Ovary (tissue), 9 donors: Measurements from ENCODE around the gene PFDN1. TPM values are rescaled to one million over a fixed set of nuclear protein-coding genes. Genes with fewer than 3 reads are reported as not detected.

Experiments used
- DNase-seq, 5 donors: peaks; one replicate each; pipeline ENCODE4 v3.0.0-alpha.2; 2019 to 2020
- H3K27ac ChIP-seq, 2 donors: fragments of 200-600 bp; one replicate each; pipeline versions ENCODE4 v1.5.1 to v1.8.0; 2019 to 2022
- H3K27me3 ChIP-seq: fragments of 200-600 bp; one replicate; pipeline ENCODE4 v1.8.0; 2022
- H3K36me3 ChIP-seq: fragments of 200-600 bp; sonication (generic); one replicate; pipeline ENCODE4 v1.5.1; 2019
- H3K4me1 ChIP-seq: one replicate; pipeline ENCODE4 v1.8.1; 2013; ENCODE audit warnings: mild to moderate bottlenecking, moderate library complexity; ENCODE audit not compliant: insufficient read depth
- H3K4me3 ChIP-seq: fragments of 200-600 bp; sonication (generic); one replicate; pipeline ENCODE4 v1.5.1; 2017
- H3K9me3 ChIP-seq, 2 donors: fragments of 200-600 bp in 1 of 2; sonication (generic) in 1 of 2; one replicate each; pipeline versions ENCODE4 v1.5.1 to v1.8.1; 2013 to 2019; ENCODE audit warnings: mild to moderate bottlenecking in 1 of 2, moderate library complexity in 1 of 2
- CTCF ChIP-seq, 3 donors: fragments of 450-650 bp in 2 of 3; fragments of 200-600 bp in 1 of 3; IDR thresholded peaks; one replicate each; pipeline versions ENCODE4 v1.5.1 to v1.8.0; 2016 to 2022; ENCODE audit warnings: antibody characterized with exemption in 3 of 3, mild to moderate bottlenecking in 1 of 3
- EP300 ChIP-seq: sonication (generic); formaldehyde crosslinking; IDR thresholded peaks from one replicate; pipeline ENCODE4 v1.6.1; 2017; ENCODE audit warnings: antibody characterized with exemption
- POLR2A ChIP-seq: fragments of 450-650 bp; IDR thresholded peaks from one replicate; pipeline ENCODE4 v1.6.1; 2017; ENCODE audit warnings: antibody characterized with exemption, mild to moderate bottlenecking, moderate library complexity
- WGBS, 3 donors: extraction: QIAGEN DNeasy Blood & Tissue Kit in 1 of 3; methylation state at CpG; one replicate each; pipeline versions ENCODE4 v1.1.5 to v1.1.7; 2013 to 2017; 5-methylcytosine and 5-hydroxymethylcytosine counted together
- intact Hi-C, 4 donors: fragments of 100-400 bp; cut with DNase I; formaldehyde crosslinking; loops; one replicate each; pipeline versions ENCODE4 v1.11.0 to v1.15.1; 2022 to 2023
- polyA plus RNA-seq, 2 donors: library from polyadenylated mRNA; stranded (reverse); fragments of 200-250 nt in 1 of 2; fragments of 350-450 nt in 1 of 2; fragmentation: Illumina TruSeq in 1 of 2; extraction: RNeasy Lipid Tissue Mini Kit (QIAGEN cat#74804) in 1 of 2; gene quantifications; one replicate each; pipeline ENCODE4 v1.2.3, GENCODE V29; 2013 to 2014
- total RNA-seq, 7 donors: library from RNA; depleted of rRNA in 2 of 7; stranded (reverse); fragments of >200 nt in 2 of 7; fragmentation: NEBNext Ultra II Directional in 3 of 7; extraction: Animal tissue kit (Norgen Biotek cat#: 25700) in 3 of 7; gene quantifications; one replicate each; pipeline versions ENCODE4 v1.1.0 to v1.2.4, GENCODE V29; 2016 to 2023
- donor health status: DM: no; HTN: no; CAD: no; lungs with moderate emphysema.
- donor health status: DM: no; HTN: no; CAD: no.
- donor health status: Bipolar disorder and iron deficiency.
- donor health status: DM: yes; HTN: yes; CAD: no.
- donor health status: DM: no; HTN: no; CAD: no.
- donor health status: DM: yes; HTN: yes; CAD: no.

The PFDN1 gene
- total and polyA plus RNA-seq, 9 donors, result 27.4 to 113 (median 35.3) TPM

- no peak for DNase-seq
- H3K4me1 ChIP-seq, result peaks cover 14% of the 10 kb centered on the region
- no peak for TF ChIP-seq POLR2A
- TF ChIP-seq EP300, result no peak
- TF ChIP-seq CTCF (IDR thresholded peaks at IDR 0.05), result no peak
- no peaks in the 10 kb centered on the region for H3K27me3 ChIP-seq
- no peak overlapping the region for H3K27ac ChIP-seq
- H3K4me3 ChIP-seq, result no peak overlapping the region
- intact Hi-C loops, result no loop called here
- no peaks in the 10 kb centered on the region for H3K9me3 ChIP-seq
- no peaks in the 10 kb centered on the region for H3K36me3 ChIP-seq
- WGBS, 3 donors, result 92 to 94% (median 94%) methylated on average over 6 of the region's 6 CpGs
Observed at GRCh38 chr5:140238756-140239155, 64.1 kb downstream of the PFDN1 start.

- Histone ChIP-seq H3K4me1 (peaks cover 14% of the 10 kb centered on the region), H3K27ac (no peak overlapping the region), H3K36me3 (no peaks in the 10 kb centered on the region), H3K27me3 (no peaks in the 10 kb centered on the region), H3K9me3 (no peaks in the 10 kb centered on the region), H3K4me3 (no peak overlapping the region)
- no peak for TF ChIP-seq EP300
- TF ChIP-seq POLR2A, result no peak
- TF ChIP-seq CTCF (IDR thresholded peaks at IDR 0.05), result no peak
- WGBS, 3 donors, result 86 to 88% (median 88%) methylated on average over 6 of the region's 6 CpGs
- intact Hi-C loops, result no loop called here
- no peak for DNase-seq
Observed at GRCh38 chr5:140236891-140237598, 65.9 kb downstream of the PFDN1 start.

- H3K36me3 ChIP-seq, result no peaks in the 10 kb centered on the region
- no peak overlapping the region for H3K27ac ChIP-seq
- H3K9me3 ChIP-seq, result no peaks in the 10 kb centered on the region
- no peak for DNase-seq
- no peak overlapping the region for H3K4me3 ChIP-seq
- TF ChIP-seq EP300, result no peak
- no peak for TF ChIP-seq CTCF (IDR thresholded peaks at IDR 0.05)
- intact Hi-C loops, result no loop called here
- peaks cover 6% of the 10 kb centered on the region for H3K4me1 ChIP-seq
- H3K27me3 ChIP-seq, result no peaks in the 10 kb centered on the region
- 86 to 88% (median 87%) methylated on average over 11 of the region's 11 CpGs for WGBS, 3 donors
Observed at GRCh38 chr5:140235791-140236551, 66.9 kb downstream of the PFDN1 start.

- no peak overlapping the region for H3K4me3 ChIP-seq
- no peak for DNase-seq
- intact Hi-C loops, result no loop called here
- no peaks in the 10 kb centered on the region for H3K36me3 ChIP-seq
- no peaks in the 10 kb centered on the region for H3K27me3 ChIP-seq
- no peaks in the 10 kb centered on the region for H3K4me1 ChIP-seq
- TF ChIP-seq CTCF (IDR thresholded peaks at IDR 0.05) (no peak), POLR2A (no peak), EP300 (no peak)
- 91 to 94% (median 91%) methylated on average over 4 of the region's 4 CpGs for WGBS, 3 donors
- H3K27ac ChIP-seq, result no peak overlapping the region
- no peaks in the 10 kb centered on the region for H3K9me3 ChIP-seq
Observed at GRCh38 chr5:140234377-140234989, 68.4 kb downstream of the PFDN1 start.
